ENCODE data around the gene BLOC1S5.
"Not testable (repeated sequence)": the region's sequence is repeated elsewhere in the genome, so short reads cannot be mapped to it uniquely, and the experiment has no call there.

The BLOC1S5 gene

DNA sequence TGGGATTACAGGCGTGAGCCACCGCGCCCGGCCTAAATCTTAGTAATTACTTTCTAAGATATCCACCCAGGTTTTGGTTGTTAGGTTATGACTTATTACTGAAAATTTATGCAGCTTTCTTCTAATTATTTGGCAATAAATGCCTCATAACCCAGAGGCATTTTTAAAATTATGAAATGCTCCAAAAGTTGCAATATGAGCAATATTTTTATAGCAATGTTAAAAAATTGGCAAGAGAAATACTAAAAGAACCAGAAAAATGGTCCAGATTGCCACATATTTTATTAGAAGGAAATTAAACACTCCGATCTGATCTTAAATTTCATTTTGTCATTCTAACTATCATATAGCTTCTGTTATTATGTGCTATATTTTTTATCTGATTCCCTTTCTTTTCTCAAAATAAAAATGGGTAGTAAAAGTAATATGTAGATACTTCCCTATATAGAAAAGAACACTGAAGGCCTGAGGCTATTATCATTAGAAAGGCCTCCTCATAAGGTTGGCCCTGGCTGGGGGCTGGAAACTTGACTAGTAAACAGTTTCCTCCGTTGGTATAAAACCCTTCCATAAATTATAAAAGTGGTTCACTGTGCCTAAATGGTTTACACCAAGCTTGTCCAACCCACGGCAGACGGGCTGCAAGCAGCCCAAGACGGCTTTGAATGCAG is 22.1 kb downstream of the BLOC1S5 start:
- DNase-seq, result no peak

DNA sequence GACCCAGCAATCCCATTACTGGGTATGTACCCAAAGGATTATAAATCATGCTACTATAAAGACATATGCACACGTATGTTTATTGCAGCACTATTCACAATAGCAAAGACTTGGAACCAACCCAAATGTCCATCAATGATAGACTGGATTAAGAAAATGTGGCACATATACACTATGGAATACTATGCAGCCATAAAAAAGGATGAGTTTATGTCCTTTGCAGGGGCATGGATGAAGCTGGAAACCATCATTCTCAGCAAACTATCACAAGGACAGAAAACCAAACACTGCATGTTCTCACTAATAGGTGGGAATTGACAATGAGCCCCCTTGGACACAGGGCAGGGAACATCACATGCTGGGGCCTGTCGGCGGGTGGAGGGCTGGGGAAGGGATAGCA is 30.1 kb downstream of the BLOC1S5 start:
- DNase-seq, result not testable (repeated sequence)

DNA sequence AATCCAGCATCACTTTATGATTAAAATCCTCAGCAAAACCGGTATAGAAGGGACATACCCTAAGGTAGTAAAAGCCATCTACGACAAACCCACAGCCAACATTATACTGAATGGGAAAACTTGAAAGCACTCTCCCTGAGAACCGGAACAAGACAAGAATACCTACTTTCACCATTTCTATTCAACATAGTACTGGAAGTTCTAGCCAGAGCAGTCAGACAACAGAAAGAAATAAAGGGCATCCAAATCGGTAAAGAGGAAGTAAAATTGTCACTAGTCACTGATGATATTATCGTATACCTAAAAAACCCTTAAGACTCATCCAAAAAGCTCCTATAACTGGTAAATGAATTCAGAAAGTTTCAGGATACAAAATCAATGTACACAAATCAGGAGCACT is 33.3 kb downstream of the BLOC1S5 start:
- DNase-seq, result no peak

DNA sequence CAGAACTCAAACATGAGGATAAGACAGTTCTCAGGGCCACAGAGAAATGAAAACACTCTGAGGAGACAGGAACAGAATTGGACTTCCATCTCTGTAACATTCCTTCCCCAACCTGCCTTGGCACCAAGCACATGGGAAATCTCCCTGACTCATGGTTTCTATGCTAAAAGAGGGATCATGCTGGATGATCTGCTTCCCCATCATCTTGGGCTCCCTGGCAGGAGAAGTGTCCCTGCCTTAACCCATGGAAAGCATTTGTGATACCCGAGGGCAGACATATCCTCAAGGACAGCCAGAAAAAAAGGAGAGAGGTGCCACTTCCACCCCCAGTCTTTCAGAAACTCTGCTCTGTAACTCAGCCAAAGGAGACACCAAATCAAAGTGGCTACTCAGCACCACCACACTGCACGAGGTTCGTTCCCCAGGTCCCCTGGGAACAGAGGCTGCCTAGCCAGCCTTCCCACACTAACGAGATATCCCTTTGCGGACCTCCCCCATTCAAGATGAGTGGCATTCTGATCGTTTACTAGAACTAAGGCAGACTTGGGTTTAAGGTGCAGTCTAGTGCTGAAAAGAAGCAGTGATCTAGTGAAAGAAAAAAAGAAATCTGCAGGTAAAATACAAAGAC is 34.8 kb downstream of the BLOC1S5 start:
- peak; percentile 5 for DNase-seq

DNA sequence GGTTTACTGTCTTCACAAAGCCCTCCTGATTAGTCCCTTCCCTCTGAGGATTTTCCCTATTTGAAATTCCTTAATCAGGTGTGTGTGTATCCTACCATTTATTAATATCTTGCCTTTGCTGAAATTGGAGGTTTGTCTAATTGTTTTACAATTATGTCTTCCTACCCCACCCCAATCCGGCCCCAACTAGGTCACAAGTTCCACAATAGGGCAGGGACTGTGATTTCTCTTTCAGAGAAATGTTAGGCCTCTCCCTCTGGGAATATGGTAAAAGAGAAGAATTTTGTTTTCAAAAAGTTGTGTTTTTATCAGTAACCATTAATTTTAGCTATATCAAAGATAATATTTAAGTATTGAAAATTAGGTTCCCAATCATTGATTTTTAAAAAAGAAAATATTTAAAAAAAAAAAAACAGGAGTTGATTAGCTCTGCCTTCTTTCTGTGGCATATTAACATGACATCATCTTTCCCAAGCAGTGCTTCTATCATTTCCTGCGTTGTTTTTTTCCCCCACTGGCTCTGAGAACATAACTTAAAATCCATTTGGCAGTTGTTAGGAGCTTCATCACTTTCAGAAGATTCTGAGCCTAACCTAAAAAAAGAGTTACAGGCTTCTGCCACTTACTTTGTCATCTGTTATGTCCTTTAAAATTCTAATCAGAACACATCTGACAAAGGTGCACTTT is 36.1 kb downstream of the BLOC1S5 start:
- DNase-seq, result peak; percentile 6

DNA sequence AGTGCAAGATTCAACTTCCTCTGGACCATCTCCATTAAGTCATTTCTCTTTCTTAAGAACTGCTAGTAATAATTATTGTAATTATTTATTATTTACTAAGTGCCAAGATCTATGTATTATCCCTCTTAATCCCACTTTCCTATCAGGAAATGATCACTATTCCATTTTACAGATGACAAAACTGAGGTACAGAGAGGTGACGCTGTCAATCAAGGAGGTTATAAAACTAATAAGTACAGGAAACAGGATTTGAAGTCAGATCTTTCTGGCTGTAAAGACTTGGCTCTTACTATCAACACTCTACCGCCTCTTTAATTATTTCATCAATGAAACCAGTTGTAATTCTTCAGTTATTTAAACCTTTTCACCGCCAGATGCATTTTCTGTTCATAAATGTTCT is 37.4 kb downstream of the BLOC1S5 start:
- no peak for DNase-seq

DNA sequence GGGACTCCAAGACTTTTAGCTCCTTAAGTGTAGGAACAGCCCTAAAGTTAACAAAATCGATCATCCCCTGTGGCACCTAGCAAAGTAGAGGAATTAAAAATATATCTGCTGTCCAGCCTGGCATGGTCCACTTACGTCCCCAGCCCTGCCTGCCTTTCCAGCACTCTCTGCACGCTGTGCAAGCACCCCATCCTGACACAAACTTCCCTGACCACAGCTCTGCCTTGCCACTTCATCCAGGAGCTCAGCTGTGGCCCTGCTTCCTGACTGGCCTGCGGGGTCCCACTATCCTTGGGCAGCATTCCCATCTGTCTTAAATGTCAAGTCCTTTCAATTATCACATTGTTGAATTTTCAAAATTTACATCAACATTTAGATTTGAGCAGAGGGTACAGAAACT is 39.0 kb downstream of the BLOC1S5 start:
- no peak for DNase-seq

DNA sequence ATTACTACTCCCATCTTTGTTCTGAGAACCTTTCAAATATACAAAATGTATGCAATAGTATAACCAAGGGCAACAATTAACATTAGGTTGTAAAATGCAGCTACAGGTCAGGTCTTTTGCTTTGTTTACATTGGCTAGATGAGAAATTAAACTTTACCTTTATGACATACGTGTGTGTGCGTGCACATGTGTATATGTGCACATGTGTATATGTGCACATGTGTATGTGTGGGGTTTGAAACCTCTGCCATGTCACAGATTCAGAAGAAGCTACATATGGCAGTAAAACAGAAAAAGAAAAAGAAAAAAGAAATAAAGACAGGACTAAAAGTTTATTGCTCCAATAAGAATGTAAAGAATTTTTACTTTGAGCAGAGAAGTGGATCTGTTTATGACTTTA is 40.6 kb downstream of the BLOC1S5 start:
- DNase-seq, result no peak

DNA sequence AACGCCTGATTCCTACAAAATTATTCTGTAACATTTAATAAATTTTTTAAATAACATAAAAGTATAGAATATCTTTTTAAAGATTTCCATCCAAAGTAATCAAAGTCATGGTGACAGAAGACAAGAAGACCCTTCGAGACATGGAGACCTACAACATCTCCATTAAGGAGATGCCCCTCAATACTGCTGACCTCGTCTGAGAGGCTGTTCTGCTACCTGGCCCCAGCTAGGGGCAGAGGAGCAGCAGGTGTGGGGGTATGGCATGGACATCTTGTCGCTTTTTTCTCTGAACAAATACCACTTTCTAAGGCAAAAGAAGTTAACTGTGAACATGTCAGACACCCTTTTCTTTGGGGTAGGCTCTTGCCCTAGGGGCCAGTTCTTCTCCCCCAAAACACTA is 44.1 kb downstream of the BLOC1S5 start:
- no peak for DNase-seq

DNA sequence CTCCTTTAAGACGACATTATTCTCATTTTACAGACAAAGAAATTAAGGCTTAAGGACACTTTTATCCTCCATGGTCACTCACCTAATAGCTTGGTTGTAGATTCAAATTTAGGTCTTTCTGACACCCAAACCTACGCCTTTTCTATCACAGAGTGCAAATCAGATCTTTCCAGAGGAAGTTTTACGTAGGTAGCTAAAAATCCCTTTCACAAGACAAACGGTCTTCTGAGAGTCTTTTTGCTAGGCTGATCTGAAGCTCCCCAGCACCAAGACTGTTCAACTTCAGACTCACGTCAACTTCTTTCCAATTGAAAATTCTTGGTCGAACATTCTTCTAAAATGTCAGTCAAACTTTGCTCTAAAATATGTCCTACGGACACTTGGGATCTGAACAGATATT is 46.5 kb downstream of the BLOC1S5 start:
- DNase-seq, result no peak

DNA sequence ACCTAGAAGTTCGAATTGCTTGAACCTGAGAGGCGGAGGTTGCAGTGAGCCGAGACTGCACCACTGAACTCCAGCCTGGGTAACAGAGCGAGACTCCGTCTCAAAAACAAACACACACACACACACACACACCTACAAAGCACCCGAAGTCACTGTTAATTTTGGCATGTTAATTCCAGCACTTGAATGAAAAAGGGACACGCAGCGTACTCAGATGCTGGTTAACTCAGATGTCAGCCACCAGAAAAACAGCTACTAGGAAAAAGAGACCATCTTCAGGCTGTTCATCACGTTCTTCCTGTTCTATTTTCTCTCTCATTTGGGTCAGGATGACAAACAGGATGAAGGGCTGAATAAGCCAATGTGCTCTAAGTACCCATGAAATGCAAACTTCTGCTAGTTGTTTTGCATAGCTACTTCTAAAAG is 46.9 kb downstream of the BLOC1S5 start:
- DNase-seq, result no peak

DNA sequence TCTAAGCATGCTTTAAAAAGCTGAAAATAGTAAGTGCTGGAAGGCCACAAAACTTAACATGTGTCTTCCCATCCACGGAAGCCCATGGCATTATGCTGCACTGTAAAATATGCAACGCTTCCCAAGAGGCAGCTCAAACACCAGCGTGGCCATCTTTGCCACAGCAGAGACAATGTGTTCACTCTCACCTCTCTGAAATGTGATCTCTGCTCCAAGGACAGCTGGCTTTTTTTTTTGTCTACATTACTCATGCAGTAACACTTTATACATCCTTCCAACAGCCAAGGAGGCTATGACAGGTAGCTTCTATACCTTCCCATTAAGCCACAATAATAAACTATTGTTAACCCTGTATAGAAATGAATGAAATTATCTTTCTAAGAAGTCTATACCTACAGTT is 49.2 kb downstream of the BLOC1S5 start:
- DNase-seq, result no peak

DNA sequence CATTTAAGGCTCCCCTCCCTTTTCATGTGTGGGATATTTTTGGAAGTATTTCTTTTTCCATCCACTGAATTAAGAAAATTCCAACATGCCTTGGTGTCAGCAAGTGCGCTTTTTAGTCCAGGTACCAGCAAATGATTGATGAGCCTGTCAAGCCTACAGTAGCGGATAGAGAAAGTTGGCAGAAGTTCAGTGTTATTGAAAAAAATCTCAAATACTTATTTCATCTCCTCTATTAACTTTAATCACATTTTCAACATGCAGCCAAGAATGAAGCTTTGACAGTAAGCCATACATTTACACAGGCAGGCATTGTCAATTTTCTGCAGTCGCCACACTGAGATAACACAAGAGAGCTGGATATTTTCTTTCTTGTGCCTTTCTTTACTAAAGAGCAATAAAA is 50.4 kb downstream of the BLOC1S5 start:
- peak; percentile 32 for DNase-seq

DNA sequence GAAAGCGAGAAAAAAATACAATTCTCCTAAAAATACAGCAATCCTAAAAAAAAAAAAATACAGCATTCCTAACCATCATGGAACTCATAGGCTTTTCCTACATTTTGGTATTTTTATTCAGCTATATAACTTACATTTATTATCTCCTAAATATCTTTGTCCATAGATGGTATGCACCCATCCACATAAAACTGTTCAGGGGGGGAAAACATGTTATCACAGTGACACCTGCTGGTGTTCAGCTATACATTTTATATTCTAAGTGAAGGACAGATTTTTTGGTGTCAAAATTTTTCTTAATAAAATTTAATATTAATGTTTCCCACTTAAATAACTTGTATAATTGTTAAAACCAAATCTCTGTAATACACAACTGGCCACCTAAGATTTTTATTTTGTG is 58.0 kb downstream of the BLOC1S5 start:
- DNase-seq, result no peak

DNA sequence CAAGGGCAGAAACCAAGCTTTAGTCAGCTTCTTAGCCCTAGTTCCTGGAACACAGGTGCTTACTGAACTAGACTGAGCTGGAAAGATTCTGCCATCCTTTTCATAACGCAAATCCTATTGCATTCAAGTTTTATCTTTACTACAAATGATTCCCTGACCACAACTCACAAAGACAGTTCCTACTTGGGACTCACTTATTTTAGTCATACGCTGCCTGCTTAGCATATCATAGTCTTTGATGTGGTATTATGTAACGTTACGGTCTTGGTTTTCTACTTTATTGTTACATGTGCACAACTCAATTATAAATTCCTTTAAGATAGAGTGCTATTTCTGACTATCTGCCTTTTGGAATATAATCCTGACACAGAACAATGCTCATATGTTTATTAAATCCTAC is 59.1 kb downstream of the BLOC1S5 start:
- DNase-seq, result no peak

DNA sequence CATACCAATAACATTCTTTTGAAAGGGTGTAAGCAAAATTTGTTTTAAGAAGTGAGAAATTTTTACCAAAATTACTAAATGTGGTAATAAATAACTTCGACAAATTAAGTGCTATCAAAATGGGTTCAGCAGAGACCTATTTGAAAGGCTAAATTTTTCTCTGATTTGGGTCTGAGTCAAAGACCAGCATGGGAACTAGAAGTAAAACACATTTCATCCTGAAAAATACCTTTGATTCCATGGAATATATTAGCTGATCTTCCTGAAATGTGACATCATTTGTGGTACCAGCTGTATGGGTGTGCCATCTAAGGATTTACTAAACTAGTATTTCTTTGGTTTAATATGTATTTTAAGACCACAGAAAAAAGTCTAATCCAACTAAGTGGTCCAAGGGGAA is 63.6 kb downstream of the BLOC1S5 start:
- no peak for DNase-seq

DNA sequence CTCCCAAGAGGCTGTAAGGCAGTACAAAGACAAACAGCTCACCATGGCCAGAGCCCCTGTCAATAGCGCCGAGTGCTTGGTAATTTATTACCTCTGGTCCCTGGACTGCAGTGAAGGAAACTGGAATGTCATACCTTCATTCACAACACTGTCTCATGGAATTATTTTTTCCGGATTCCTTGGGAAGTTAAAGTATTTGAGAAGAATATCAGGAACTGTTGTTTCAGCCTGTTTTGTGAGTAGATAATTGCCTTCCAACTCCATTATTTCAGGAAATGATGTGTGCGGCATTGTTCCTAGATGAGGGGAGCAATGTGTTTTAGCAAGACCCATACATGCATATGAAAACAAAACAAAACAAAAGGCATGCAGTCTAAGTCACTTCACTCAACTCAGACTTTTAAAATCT is 64.0 kb downstream of the BLOC1S5 start:
- DNase-seq, result no peak

DNA sequence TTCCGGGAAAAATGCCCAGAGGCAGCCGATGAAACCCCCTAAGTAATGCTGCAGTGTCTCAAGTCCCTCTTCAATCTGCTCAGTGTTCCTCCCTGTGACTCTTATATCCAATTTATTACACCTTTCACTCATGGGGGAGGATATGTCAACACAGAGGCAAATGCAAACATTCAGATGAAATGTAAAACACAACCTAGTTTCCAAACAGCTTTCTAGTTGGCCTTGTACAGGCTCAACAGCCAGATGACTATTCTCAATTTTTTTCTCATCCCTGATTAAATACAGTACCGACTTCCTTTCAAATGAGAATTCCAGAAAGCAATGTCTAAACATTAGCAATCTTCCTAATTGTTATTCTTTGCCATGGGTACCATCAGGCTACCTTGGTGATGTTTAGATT is 65.0 kb downstream of the BLOC1S5 start:
- no peak for DNase-seq

DNA sequence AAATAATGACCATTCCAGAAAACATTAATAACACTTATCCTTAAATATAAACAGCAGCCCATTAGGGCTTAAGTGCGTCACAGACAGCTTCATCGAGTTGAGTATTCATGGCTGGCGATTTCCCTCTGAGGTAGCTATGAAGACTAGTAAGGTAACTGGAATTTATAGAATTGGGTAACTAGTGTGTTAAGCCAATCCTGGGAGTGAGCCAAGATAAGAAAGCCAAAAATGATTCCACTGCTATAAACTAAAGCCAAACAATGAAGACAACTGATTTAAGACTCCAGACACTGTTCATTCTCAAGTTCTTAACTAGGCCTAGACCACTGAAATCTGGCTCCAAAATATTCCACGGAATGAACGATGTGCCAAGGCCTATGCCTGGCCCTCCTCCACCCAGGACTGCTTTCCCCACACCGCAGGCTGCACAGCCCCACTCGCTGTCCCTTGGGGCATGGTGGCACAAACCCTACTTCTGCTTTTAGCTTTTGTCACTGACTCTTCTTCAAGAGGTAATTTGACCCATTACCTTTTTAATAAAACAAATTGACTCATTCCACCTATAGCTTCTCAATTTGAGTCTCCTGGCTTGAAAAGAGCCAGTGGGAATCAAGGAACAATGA is 66.0 kb downstream of the BLOC1S5 start:
- peak; percentile 78 for DNase-seq

DNA sequence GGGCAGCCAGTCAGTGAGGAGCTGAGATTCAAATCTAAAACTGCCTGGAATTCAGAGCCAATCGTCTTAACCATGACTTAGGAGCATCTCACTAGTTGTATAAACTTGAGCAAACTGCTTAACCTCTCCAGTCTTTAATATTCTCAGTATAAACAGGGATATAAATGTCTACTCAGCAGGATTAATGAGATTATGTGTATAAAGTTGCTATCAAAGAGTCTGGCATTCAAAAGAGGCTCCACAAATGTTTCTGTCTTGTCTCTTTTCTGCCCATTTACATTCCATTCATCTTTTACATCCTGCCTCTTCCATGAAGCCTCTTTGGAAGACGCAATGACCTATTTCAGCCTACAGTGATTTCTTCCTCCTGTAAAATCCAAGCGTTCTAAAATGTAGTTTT is 66.9 kb downstream of the BLOC1S5 start:
- DNase-seq, result no peak

DNA sequence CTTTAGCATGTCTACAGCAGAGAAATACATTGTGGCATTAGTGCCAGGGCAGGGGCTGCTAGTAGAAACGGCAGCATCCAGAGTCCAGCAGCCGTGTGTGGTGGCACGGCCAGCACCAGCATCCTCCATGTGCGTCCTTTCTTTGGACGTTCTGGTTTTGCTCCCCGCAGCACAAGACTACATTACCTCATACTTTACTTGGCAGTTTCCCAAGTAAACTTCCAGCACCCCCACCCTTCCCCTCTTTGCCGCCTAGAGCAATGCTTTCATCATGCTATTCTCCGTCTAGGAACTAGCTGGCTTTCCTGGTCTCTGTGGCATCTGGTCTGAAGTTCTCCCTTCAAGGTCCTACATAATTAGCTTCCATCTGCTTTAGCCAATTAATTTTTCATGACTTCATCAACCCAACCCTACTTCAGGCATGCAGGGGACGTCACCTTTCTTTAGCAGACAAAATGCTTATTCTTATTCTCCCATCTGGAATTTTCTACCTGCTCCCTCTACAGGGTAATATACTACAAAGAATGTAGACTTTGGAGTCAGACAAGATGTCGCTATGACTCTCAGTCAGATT is 67.6 kb downstream of the BLOC1S5 start:
- no peak for DNase-seq

DNA sequence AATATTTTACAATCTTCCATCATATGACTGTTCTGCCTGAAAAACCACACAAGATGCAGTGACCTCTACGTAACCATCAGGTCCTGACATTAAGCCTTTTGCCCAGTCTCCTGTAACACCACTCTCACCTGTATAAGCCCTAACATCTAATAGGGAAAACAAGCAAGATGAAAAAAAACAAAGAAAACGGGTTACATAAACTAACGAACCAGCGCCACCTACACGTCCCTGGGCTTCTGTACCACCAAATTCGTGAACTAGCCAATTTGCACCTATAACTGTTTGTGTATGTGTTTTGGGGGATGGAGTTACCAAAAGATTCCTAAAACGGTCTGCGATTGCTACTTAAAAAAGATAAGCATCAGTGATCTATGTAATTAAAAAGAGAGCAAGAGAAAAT is 70.2 kb downstream of the BLOC1S5 start:
- DNase-seq, result no peak

DNA sequence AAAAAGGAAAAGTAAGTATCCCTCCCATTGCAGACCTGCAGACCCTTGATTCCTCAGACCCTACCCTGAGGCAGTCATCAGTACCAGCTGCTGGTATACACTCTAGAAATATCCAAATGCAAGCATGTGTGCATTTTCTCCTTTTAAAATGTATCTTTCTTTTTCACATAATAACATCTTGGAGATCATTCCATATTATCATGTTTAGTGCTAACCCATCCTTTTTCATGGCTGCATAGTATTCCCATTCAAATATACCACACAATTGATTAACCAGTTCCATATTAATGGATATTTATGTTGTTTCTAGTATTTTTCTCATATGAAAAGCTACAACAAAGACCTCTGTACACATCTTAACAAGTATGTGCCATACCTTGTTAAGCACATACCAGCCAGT is 70.8 kb downstream of the BLOC1S5 start:
- DNase-seq, result no peak
